ENCODE data around the gene CARS2. TPM values are rescaled to one million over a fixed set of nuclear protein-coding genes. Genes with fewer than 3 reads are reported as not detected.

The CARS2 gene
- total and polyA plus RNA-seq, 2 experiments from 2014 or later, result 39.0 to 53.5 TPM

GRCh38 chr13:110714797-110715394 is 9.0 kb upstream of the CARS2 start:
- Histone ChIP-seq H3K4me1 (ENCODE audit: insufficient read depth) (peaks cover 18% of the 10 kb centered on the region), H3K4me3 (peak overlapping the region; percentile 80), H2AFZ (no peak overlapping the region), H3K27ac (ENCODE audit: low read depth) (peak overlapping the region; percentile 78), H3F3A (replicated peaks; ENCODE audit: low read depth) (peaks cover 9% of the 10 kb centered on the region; the same call in 1 of the 2 replicates), H3K4me2 (peak overlapping the region; percentile 85), H4K20me1 (replicated peaks; ENCODE audit: insufficient read depth) (peaks cover 30% of the 10 kb centered on the region), H3K9me2 (ENCODE audit: insufficient read depth) (no peaks in the 10 kb centered on the region), H3K36me3 (ENCODE audit: insufficient read depth) (no peaks in the 10 kb centered on the region), H3K79me2 (replicated peaks; ENCODE audit: insufficient read depth) (peaks cover 53% of the 10 kb centered on the region), H3K27me3 (ENCODE audit: insufficient read depth) (no peaks in the 10 kb centered on the region)
- peak overlapping the region; percentile 98 for H3K4me3 Mint-ChIP-seq
- H3K9me3 Mint-ChIP-seq, result peaks cover 5% of the 10 kb centered on the region; the same call in 1 of the 3 replicates
- peaks cover 13% of the 10 kb centered on the region for H3K27me3 Mint-ChIP-seq (ENCODE audit: insufficient read depth, low read depth, poor library complexity)
- TF ChIP-seq, protein P1, sequence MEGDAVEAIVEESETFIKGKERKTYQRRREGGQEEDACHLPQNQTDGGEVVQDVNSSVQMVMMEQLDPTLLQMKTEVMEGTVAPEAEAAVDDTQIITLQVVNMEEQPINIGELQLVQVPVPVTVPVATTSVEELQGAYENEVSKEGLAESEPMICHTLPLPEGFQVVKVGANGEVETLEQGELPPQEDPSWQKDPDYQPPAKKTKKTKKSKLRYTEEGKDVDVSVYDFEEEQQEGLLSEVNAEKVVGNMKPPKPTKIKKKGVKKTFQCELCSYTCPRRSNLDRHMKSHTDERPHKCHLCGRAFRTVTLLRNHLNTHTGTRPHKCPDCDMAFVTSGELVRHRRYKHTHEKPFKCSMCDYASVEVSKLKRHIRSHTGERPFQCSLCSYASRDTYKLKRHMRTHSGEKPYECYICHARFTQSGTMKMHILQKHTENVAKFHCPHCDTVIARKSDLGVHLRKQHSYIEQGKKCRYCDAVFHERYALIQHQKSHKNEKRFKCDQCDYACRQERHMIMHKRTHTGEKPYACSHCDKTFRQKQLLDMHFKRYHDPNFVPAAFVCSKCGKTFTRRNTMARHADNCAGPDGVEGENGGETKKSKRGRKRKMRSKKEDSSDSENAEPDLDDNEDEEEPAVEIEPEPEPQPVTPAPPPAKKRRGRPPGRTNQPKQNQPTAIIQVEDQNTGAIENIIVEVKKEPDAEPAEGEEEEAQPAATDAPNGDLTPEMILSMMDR (conservative IDR thresholded peaks at IDR 0.05; ENCODE audit: low read depth in 2 of 2), result 0 out of 4 replicates have a peak, but pooled peaks of 1 of the 2 experiments have one; percentile 2
- TF ChIP-seq EZH2phosphoT487 (IDR thresholded peaks at IDR 0.05; ENCODE audit: unreplicated experiment) (no peak), ETS1 (IDR thresholded peaks at IDR 0.05) (0 out of 2 replicates have a peak, but pooled peaks have one; percentile 40), EZH2 (IDR thresholded peaks at IDR 0.05; ENCODE audit: low read depth, unreplicated experiment) (no peak), CREB1 (CRISPR knock-in tag; IDR thresholded peaks at IDR 0.05; ENCODE audit: low read depth) (no peak), JUNB (IDR thresholded peaks at IDR 0.05; ENCODE audit: unreplicated experiment) (no peak), NANOG (IDR thresholded peaks at IDR 0.05; ENCODE audit: borderline replicate concordance) (no peak), REST (IDR thresholded peaks at IDR 0.05; ENCODE audit: unreplicated experiment) (no peak), ZNF114 (CRISPR knock-in tag; IDR thresholded peaks at IDR 0.05) (no peak), STAT1 (IDR thresholded peaks at IDR 0.05; ENCODE audit: unreplicated experiment) (no peak), POLR2AphosphoS5 (IDR thresholded peaks at IDR 0.05; ENCODE audit: low read depth) (peak; percentile 98), ZNF331 (CRISPR knock-in tag; IDR thresholded peaks at IDR 0.05; ENCODE audit: low read depth) (no peak)
- TF ChIP-seq, protein P2, sequence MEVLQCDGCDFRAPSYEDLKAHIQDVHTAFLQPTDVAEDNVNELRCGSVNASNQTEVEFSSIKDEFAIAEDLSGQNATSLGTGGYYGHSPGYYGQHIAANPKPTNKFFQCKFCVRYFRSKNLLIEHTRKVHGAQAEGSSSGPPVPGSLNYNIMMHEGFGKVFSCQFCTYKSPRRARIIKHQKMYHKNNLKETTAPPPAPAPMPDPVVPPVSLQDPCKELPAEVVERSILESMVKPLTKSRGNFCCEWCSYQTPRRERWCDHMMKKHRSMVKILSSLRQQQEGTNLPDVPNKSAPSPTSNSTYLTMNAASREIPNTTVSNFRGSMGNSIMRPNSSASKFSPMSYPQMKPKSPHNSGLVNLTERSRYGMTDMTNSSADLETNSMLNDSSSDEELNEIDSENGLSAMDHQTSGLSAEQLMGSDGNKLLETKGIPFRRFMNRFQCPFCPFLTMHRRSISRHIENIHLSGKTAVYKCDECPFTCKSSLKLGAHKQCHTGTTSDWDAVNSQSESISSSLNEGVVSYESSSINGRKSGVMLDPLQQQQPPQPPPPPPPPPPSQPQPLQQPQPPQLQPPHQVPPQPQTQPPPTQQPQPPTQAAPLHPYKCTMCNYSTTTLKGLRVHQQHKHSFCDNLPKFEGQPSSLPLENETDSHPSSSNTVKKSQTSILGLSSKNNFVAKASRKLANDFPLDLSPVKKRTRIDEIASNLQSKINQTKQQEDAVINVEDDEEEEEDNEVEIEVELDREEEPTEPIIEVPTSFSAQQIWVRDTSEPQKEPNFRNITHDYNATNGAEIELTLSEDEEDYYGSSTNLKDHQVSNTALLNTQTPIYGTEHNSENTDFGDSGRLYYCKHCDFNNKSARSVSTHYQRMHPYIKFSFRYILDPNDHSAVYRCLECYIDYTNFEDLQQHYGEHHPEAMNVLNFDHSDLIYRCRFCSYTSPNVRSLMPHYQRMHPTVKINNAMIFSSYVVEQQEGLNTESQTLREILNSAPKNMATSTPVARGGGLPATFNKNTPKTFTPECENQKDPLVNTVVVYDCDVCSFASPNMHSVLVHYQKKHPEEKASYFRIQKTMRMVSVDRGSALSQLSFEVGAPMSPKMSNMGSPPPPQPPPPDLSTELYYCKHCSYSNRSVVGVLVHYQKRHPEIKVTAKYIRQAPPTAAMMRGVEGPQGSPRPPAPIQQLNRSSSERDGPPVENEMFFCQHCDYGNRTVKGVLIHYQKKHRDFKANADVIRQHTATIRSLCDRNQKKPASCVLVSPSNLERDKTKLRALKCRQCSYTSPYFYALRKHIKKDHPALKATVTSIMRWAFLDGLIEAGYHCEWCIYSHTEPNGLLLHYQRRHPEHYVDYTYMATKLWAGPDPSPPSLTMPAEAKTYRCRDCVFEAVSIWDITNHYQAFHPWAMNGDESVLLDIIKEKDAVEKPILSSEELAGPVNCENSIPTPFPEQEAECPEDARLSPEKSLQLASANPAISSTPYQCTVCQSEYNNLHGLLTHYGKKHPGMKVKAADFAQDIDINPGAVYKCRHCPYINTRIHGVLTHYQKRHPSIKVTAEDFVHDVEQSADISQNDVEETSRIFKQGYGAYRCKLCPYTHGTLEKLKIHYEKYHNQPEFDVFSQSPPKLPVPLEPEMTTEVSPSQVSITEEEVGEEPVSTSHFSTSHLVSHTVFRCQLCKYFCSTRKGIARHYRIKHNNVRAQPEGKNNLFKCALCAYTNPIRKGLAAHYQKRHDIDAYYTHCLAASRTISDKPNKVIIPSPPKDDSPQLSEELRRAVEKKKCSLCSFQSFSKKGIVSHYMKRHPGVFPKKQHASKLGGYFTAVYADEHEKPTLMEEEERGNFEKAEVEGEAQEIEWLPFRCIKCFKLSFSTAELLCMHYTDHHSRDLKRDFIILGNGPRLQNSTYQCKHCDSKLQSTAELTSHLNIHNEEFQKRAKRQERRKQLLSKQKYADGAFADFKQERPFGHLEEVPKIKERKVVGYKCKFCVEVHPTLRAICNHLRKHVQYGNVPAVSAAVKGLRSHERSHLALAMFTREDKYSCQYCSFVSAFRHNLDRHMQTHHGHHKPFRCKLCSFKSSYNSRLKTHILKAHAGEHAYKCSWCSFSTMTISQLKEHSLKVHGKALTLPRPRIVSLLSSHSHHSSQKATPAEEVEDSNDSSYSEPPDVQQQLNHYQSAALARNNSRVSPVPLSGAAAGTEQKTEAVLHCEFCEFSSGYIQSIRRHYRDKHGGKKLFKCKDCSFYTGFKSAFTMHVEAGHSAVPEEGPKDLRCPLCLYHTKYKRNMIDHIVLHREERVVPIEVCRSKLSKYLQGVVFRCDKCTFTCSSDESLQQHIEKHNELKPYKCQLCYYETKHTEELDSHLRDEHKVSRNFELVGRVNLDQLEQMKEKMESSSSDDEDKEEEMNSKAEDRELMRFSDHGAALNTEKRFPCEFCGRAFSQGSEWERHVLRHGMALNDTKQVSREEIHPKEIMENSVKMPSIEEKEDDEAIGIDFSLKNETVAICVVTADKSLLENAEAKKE (CRISPR knock-in tag; IDR thresholded peaks at IDR 0.05), result no peak
- ATAC-seq, result peak; percentile 3
- peak overlapping the region; percentile 99 for H3K27ac Mint-ChIP-seq
- peaks cover 16% of the 10 kb centered on the region for H3K36me3 Mint-ChIP-seq (ENCODE audit: low read depth)
- H3K4me1 Mint-ChIP-seq, result peaks cover 20% of the 10 kb centered on the region
- DNase-seq (ENCODE audit: low spot score), result peak; percentile 64

Data from GM23338 (cell line).